HEK293T (cell line): ENCODE measurements around the gene PLOD2.

ENCODE experiments used
- CTCF ChIA-PET: fragments of 350-600 bp; formaldehyde crosslinking; extraction: SDS; loops from one replicate; lab custom pipeline; 2021; ENCODE audit warnings: antibody characterized with exemption, inconsistent platforms; lab: Yijun Ruan, JAX
- POLR2A ChIA-PET: fragments of 350-600 bp; formaldehyde crosslinking; extraction: SDS; loops from one replicate; lab custom pipeline; 2020; ENCODE audit warnings: antibody characterized with exemption, inconsistent platforms; lab: Yijun Ruan, JAX
- DNase-seq: peaks from one replicate; pipeline ENCODE4 v3.0.0; 2012; ENCODE audit warnings: mixed read lengths; ENCODE audit errors: extremely low spot score
- ARNT ChIP-seq: fragments of 450-650 bp; IDR thresholded peaks from 2 replicates; pipeline ENCODE4 v1.6.1; 2017; ENCODE audit warnings: mild to moderate bottlenecking
- BHLHE40 ChIP-seq: fragments of 450-650 bp; IDR thresholded peaks from 2 replicates; pipeline ENCODE4 v1.6.1; 2016; ENCODE audit warnings: mild to moderate bottlenecking, moderate library complexity, borderline replicate concordance
- CTBP1 ChIP-seq: fragments of 450-650 bp; IDR thresholded peaks from 2 replicates; pipeline ENCODE4 v1.6.1; 2016; ENCODE audit warnings: borderline replicate concordance
- ELF4 ChIP-seq: fragments of 450-650 bp; IDR thresholded peaks from 2 replicates; pipeline ENCODE4 v1.6.1; 2017; ENCODE audit warnings: antibody characterized with exemption
- FOXA1 ChIP-seq: fragments of 450-650 bp; IDR thresholded peaks from 2 replicates; pipeline ENCODE4 v1.6.1; 2016; ENCODE audit warnings: mild to moderate bottlenecking
- FOXK2 ChIP-seq: fragments of 450-650 bp; IDR thresholded peaks from 2 replicates; pipeline ENCODE4 v1.6.1; 2016; ENCODE audit warnings: mild to moderate bottlenecking
- FOXM1 ChIP-seq: fragments of 450-650 bp; IDR thresholded peaks from 2 replicates; pipeline ENCODE4 v1.6.1; 2017; ENCODE audit warnings: mild to moderate bottlenecking, borderline replicate concordance
- HDGF ChIP-seq: fragments of 450-650 bp; IDR thresholded peaks from 2 replicates; pipeline ENCODE4 v1.6.1; 2017; ENCODE audit warnings: antibody characterized with exemption, borderline replicate concordance
- L3MBTL2 ChIP-seq: fragments of 450-650 bp; conservative IDR thresholded peaks from 2 replicates; pipeline ENCODE4 v1.6.1; 2016; ENCODE audit warnings: mild to moderate bottlenecking
- LEF1 ChIP-seq: fragments of 450-650 bp; IDR thresholded peaks from 2 replicates; pipeline ENCODE4 v1.6.1; 2017; ENCODE audit warnings: mild to moderate bottlenecking, borderline replicate concordance
- NFRKB ChIP-seq: fragments of 450-650 bp; IDR thresholded peaks from 2 replicates; pipeline ENCODE4 v1.6.1; 2016; ENCODE audit warnings: mild to moderate bottlenecking, moderate library complexity
- SP1 ChIP-seq: fragments of 450-650 bp; IDR thresholded peaks from 2 replicates; pipeline ENCODE4 v1.6.1; 2017
- SUZ12 ChIP-seq: fragments of 450-650 bp; IDR thresholded peaks from 2 replicates; pipeline ENCODE4 v1.6.1; 2016; ENCODE audit warnings: mild to moderate bottlenecking
- TARDBP ChIP-seq: fragments of 450-650 bp; IDR thresholded peaks from 2 replicates; pipeline ENCODE4 v1.6.1; 2016
- ZNF384 ChIP-seq: fragments of 450-650 bp; IDR thresholded peaks from 2 replicates; pipeline ENCODE4 v1.6.1; 2016
- TF ChIP-seq, protein P1 (sequence below): fragments of 450-650 bp; IDR thresholded peaks from 2 replicates; pipeline ENCODE4 v1.6.1; 2016

The PLOD2 gene

GRCh38 chr3:146092230-146092629 lies 68.8 kb downstream of the PLOD2 start:
- POLR2A ChIA-PET = no interaction called here
- no peak for TF ChIP-seq SP1
- no peak for TF ChIP-seq TARDBP
- TF ChIP-seq SUZ12 = no peak
- no peak for TF ChIP-seq NFRKB
- TF ChIP-seq FOXK2 = no peak
- no peak for TF ChIP-seq HDGF
- no peak for TF ChIP-seq CTBP1
- TF ChIP-seq ZNF384 = no peak
- no peak for TF ChIP-seq L3MBTL2
- TF ChIP-seq, protein P1, sequence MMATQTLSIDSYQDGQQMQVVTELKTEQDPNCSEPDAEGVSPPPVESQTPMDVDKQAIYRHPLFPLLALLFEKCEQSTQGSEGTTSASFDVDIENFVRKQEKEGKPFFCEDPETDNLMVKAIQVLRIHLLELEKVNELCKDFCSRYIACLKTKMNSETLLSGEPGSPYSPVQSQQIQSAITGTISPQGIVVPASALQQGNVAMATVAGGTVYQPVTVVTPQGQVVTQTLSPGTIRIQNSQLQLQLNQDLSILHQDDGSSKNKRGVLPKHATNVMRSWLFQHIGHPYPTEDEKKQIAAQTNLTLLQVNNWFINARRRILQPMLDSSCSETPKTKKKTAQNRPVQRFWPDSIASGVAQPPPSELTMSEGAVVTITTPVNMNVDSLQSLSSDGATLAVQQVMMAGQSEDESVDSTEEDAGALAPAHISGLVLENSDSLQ = no peak
- no peak for TF ChIP-seq BHLHE40
- no peak for TF ChIP-seq ELF4
- TF ChIP-seq ARNT = no peak
- TF ChIP-seq LEF1 = no peak
- TF ChIP-seq FOXM1 = no peak
- TF ChIP-seq FOXA1 = no peak
- CTCF ChIA-PET = no interaction called here
- no peak for DNase-seq

- no peak for DNase-seq
- CTCF ChIA-PET = no interaction called here
- POLR2A ChIA-PET = no interaction called here
- TF ChIP-seq L3MBTL2 (no peak), SP1 (no peak), ARNT (no peak), BHLHE40 (no peak), FOXA1 (no peak), LEF1 (no peak), NFRKB (no peak), SUZ12 (no peak), CTBP1 (no peak), ZNF384 (no peak), ELF4 (no peak), FOXK2 (no peak), HDGF (no peak), TARDBP (no peak)
- TF ChIP-seq, protein P1 = no peak
These were observed 69.6 kb downstream of the PLOD2 start for GRCh38 chr3:146091397-146091796.

DNA sequence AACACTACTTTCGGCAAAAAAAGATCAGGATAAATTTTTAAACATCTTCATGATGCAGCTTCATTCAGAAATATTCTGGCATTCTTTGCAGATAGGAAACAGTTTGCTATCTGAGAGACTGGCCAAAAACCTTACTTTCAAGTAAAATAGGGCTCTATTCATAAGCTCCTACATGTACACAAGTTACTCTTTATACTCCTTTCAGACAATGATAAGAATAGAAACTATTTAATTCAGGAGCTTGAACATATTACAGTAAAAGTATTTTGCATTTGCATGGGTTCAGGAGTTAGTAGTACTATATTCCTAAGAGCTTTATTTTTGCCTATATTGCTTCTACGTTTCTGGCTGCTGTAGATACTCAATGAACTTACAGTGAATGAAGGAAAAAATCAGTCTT lies 70.5 kb downstream of the PLOD2 start:
- TF ChIP-seq SUZ12 = no peak
- TF ChIP-seq ZNF384 = no peak
- TF ChIP-seq L3MBTL2 = no peak
- TF ChIP-seq BHLHE40 = no peak
- TF ChIP-seq NFRKB = no peak
- TF ChIP-seq, protein P1 = no peak
- TF ChIP-seq CTBP1 = no peak
- TF ChIP-seq TARDBP = no peak
- no peak for TF ChIP-seq FOXA1
- no peak for TF ChIP-seq ARNT
- TF ChIP-seq FOXM1 = no peak
- no peak for TF ChIP-seq FOXK2
- TF ChIP-seq ELF4 = no peak
- no peak for TF ChIP-seq HDGF
- TF ChIP-seq SP1 = no peak
- no peak for TF ChIP-seq LEF1
- ChIA-PET POLR2A (no interaction called here), CTCF (interaction anchor here (0.6 kb wide), 3 partner anchors 22 to 113 kb away, joined by 3 read pairs; no protein-coding TSS in a partner anchor)
- DNase-seq = no peak

DNA sequence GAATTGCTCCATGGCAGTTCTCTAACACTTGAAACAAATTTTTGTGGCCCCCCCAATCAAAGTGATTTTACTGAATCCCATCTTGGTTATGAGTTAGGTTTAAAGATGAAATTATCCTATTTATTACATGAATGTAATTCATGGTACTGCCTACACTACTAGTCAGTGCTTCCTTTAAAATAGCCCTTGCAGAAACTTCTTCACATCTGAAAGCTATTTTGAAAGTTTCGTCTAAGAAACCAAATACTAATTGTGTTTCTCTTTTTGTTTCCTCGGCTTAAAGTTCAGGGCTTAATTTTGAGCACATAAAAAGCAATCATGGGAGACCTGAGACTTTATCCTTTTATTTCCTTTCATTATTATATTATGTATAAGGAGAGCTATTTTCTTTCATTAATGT lies 72.1 kb downstream of the PLOD2 start:
- CTCF ChIA-PET = no interaction called here
- TF ChIP-seq FOXA1 = no peak
- no peak for TF ChIP-seq ARNT
- TF ChIP-seq BHLHE40 = no peak
- no peak for TF ChIP-seq L3MBTL2
- no peak for TF ChIP-seq NFRKB
- no peak for TF ChIP-seq ELF4
- no peak for TF ChIP-seq HDGF
- no peak for TF ChIP-seq TARDBP
- TF ChIP-seq FOXK2 = no peak
- TF ChIP-seq SUZ12 = no peak
- TF ChIP-seq LEF1 = no peak
- no peak for TF ChIP-seq SP1
- TF ChIP-seq ZNF384 = no peak
- TF ChIP-seq FOXM1 = no peak
- TF ChIP-seq, protein P1 = no peak
- TF ChIP-seq CTBP1 = no peak
- POLR2A ChIA-PET = no interaction called here
- DNase-seq = no peak

DNA sequence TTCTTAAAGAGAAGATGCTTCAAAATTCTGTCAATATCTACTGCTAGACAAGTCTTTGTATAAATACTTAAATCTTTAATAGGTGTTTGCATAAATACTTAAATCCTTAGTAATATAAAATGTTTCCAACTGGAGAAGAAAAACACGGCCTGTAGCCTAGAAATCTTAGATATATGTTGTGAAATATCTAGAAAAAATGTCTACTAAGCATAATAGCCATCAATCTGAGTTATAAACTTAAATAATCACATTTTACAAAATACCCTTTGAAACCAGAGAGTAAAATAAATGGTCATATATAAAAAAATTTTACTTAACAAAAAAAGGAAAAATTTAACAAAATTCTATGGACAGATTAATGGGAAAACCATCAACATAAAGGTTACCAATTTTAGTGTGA lies 73.9 kb downstream of the PLOD2 start:
- CTCF ChIA-PET = no interaction called here

GRCh38 chr3:146086211-146086610 lies 74.8 kb downstream of the PLOD2 start:
- no peak for DNase-seq
- ChIA-PET CTCF (no interaction called here), POLR2A (no interaction called here)
- TF ChIP-seq ARNT = no peak
- no peak for TF ChIP-seq ZNF384
- TF ChIP-seq SUZ12 = no peak
- TF ChIP-seq TARDBP = no peak
- no peak for TF ChIP-seq CTBP1
- TF ChIP-seq, protein P1 = no peak
- TF ChIP-seq FOXA1 = no peak
- TF ChIP-seq ELF4 = no peak
- TF ChIP-seq FOXM1 = no peak
- no peak for TF ChIP-seq FOXK2
- no peak for TF ChIP-seq NFRKB
- no peak for TF ChIP-seq HDGF
- no peak for TF ChIP-seq BHLHE40
- TF ChIP-seq LEF1 = no peak
- no peak for TF ChIP-seq L3MBTL2
- no peak for TF ChIP-seq SP1

More for the DNA sequence above, 73.9 kb downstream of the PLOD2 start:
- DNase-seq = no peak
- TF ChIP-seq BHLHE40 (no peak), ELF4 (no peak)
- POLR2A ChIA-PET = no interaction called here
